ENCODE measurements around the gene NEK1. TPM values are rescaled to one million over a fixed set of nuclear protein-coding genes. Genes with fewer than 3 reads are reported as not detected.

Gene NEK1
- total RNA-seq, 4 donors from 2014 or later = 15.5 to 31.2 (median 20.3) TPM

GRCh38 chr4:169362607-169363006, 249.8 kb downstream of the NEK1 start:
- Histone ChIP-seq H3K9me3 (no peaks in the 10 kb centered on the region), H3K36me3 (no peaks in the 10 kb centered on the region), H3K27me3 (no peaks in the 10 kb centered on the region), H3K27ac (no peak overlapping the region), H3K4me3 (replicated peaks in 1 of 3) (no peak overlapping the region), H3K4me1 (no peaks in the 10 kb centered on the region)
- intact Hi-C loops (cut with DNase I) = no loop called here
- no peak for DNase-seq
- 70 to 71% methylated on average over 5 to 6 of the region's 6 CpGs for WGBS, 2 donors
- TF ChIP-seq POLR2A (IDR thresholded peaks at IDR 0.05) (no peak), CTCF (IDR thresholded peaks at IDR 0.05) (no peak)

DNA sequence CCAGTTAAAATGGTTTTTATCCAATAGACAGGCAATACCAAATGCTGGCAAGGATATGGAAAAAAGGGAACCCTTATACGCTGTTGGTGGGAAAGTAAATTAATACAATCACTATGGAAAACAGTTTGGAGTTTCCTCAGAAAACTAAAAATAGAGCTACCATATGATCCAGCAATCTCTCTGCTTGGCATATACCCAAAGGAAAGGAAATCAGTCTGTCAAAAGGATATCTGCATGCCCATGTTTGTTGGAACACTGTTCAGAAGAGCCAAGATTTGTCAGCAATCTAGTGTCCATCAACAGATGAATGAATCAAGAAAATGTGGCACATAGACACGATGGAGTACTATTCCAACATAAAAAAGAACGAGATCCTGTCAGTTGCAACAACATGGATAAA, 250.6 kb downstream of the NEK1 start:
- intact Hi-C loops (cut with DNase I) = no loop called here

DNA sequence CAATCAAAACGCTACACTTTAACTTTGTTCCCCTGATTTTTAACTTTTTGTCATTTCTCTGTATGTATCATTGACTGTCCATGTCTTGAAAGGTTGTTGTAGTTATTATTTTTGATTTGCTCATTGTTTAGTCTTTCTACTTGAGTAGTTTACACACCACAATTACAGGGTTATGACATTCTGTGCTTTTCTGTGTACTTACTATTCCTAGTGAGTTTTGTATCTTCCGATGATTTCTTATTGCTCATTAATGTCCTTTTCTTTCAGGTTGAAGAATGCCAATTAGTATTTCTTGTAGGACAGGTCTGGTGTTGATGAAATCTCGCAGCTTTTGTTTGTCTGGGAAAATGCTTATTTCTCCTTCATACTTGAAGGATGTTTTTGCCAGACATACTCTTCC, 252.4 kb downstream of the NEK1 start:
- Histone ChIP-seq H3K36me3 (no peaks in the 10 kb centered on the region), H3K4me1 (no peaks in the 10 kb centered on the region), H3K4me3 (replicated peaks in 1 of 3) (no peak overlapping the region), H3K27me3 (no peaks in the 10 kb centered on the region), H3K9me3 (no peaks in the 10 kb centered on the region), H3K27ac (no peak overlapping the region)
- 89 to 95% methylated on average over 3 of the region's 3 CpGs for WGBS, 2 donors
- DNase-seq = no peak
- TF ChIP-seq POLR2A (IDR thresholded peaks at IDR 0.05) (no peak), CTCF (IDR thresholded peaks at IDR 0.05) (no peak)
- intact Hi-C loops (cut with DNase I) = no loop called here

More for the DNA sequence above, 250.6 kb downstream of the NEK1 start:
- 79% methylated on average over 3 of the region's 3 CpGs for WGBS, 2 donors
- Histone ChIP-seq H3K9me3 (no peaks in the 10 kb centered on the region), H3K4me1 (no peaks in the 10 kb centered on the region), H3K27me3 (no peaks in the 10 kb centered on the region), H3K36me3 (no peaks in the 10 kb centered on the region), H3K4me3 (replicated peaks in 1 of 3) (no peak overlapping the region), H3K27ac (no peak overlapping the region)
- no peak for DNase-seq
- no peak for TF ChIP-seq POLR2A (IDR thresholded peaks at IDR 0.05)
- TF ChIP-seq CTCF (IDR thresholded peaks at IDR 0.05) = no peak

DNA sequence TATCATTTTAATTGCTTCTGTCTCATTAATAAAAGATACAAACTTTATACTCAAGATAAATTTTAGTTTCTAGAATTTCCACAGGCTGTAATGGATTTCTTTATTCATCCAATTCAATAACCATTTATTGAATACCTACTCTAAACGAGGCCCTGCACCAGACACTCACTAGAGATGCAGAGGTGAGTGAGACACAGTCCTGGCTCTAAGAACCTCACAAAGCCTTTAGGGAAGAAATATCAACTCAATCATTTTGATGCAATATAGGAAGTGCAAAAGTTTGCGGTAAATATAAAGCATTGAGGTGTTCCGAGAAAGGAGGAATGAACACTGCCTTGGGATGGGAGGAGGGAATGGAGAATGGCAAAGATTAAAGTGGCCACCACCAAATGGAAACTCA, 260.0 kb downstream of the NEK1 start:
- Histone ChIP-seq H3K4me1 (peaks cover 0 to 10% of the 10 kb centered on the region in 2 donors), H3K4me3 (replicated peaks in 1 of 3) (no peak overlapping the region), H3K9me3 (no peaks in the 10 kb centered on the region), H3K36me3 (no peaks in the 10 kb centered on the region), H3K27me3 (no peaks in the 10 kb centered on the region), H3K27ac (peak overlapping the region; percentile 21 to 60 (median 46))
- no peak for TF ChIP-seq CTCF (IDR thresholded peaks at IDR 0.05)
- 80 to 85% methylated on average over 3 of the region's 3 CpGs for WGBS, 2 donors
- DNase-seq = no peak
- intact Hi-C loops (cut with DNase I) = no loop called here

- peak; percentile 60 to 73 for DNase-seq
- peak overlapping the region; percentile 21 to 68 (median 46) for H3K27ac ChIP-seq
- intact Hi-C loops (cut with DNase I) = no loop called here
Measured at GRCh38 chr4:169351872-169352271, 260.5 kb downstream of the NEK1 start.

More at GRCh38 chr4:169351872-169352271, 260.5 kb downstream of the NEK1 start:
- no peaks in the 10 kb centered on the region for H3K9me3 ChIP-seq
- H3K4me3 ChIP-seq (replicated peaks in 1 of 3) = no peak overlapping the region
- H3K27me3 ChIP-seq = no peaks in the 10 kb centered on the region
- TF ChIP-seq CTCF (IDR thresholded peaks at IDR 0.05) = no peak
- TF ChIP-seq POLR2A (IDR thresholded peaks at IDR 0.05) = no peak
- WGBS, 2 donors = 21 to 33% methylated on average over 7 of the region's 7 CpGs
- H3K4me1 ChIP-seq = peaks cover 0 to 10% of the 10 kb centered on the region in 2 donors
- H3K36me3 ChIP-seq = no peaks in the 10 kb centered on the region
